H9 (cell line): ENCODE data around the gene CTRL. TPM values are rescaled to one million over a fixed set of nuclear protein-coding genes. Genes with fewer than 3 reads are reported as not detected.
A peak's percentile ranks its signal among the peaks of the same experiment; 100 is the strongest.
"Not testable (repeated sequence)": the region's sequence is repeated elsewhere in the genome, so short reads cannot be mapped to it uniquely, and the experiment has no call there.

Experiments used
- DNase-seq: peaks from one replicate; pipeline ENCODE4 v3.0.0-alpha.2; 2017
- H2AFZ ChIP-seq: one replicate; pipeline ENCODE4 v1.6.1; 2013; ENCODE audit warnings: mild to moderate bottlenecking, low read length, control low read depth, moderate library complexity
- H2AK5ac ChIP-seq: 2 replicates; pipeline ENCODE4 v1.6.1; 2013; ENCODE audit warnings: low read length, control low read depth, mixed read lengths; ENCODE audit not compliant: insufficient read length
- H2BK120ac ChIP-seq: one replicate; pipeline ENCODE4 v1.6.1; 2013; ENCODE audit warnings: low read depth, mild to moderate bottlenecking, low read length, control low read depth, inconsistent platforms; ENCODE audit not compliant: poor library complexity, severe bottlenecking
- H2BK12ac ChIP-seq: 2 replicates; pipeline ENCODE4 v1.6.1; 2013; ENCODE audit warnings: low read length, control low read depth, mixed read lengths, low read depth; ENCODE audit not compliant: insufficient read length
- H2BK15ac ChIP-seq: 2 replicates; pipeline ENCODE4 v1.6.1; 2013; ENCODE audit warnings: low read depth, low read length, control low read depth
- H2BK20ac ChIP-seq: one replicate; pipeline ENCODE4 v1.6.1; 2013; ENCODE audit warnings: low read depth, mild to moderate bottlenecking, low read length, control low read depth, inconsistent platforms; ENCODE audit not compliant: poor library complexity, severe bottlenecking
- H2BK5ac ChIP-seq: 2 replicates; pipeline ENCODE4 v1.6.1; 2013; ENCODE audit warnings: low read length, control low read depth, mixed read lengths; ENCODE audit not compliant: insufficient read length
- H3K14ac ChIP-seq: 2 replicates; pipeline ENCODE4 v1.6.1; 2013; ENCODE audit warnings: low read length, control low read depth; ENCODE audit not compliant: insufficient read depth
- H3K18ac ChIP-seq: 2 replicates; pipeline ENCODE4 v1.6.1; 2013; ENCODE audit warnings: low read depth, mild to moderate bottlenecking, mixed read lengths, low read length, control low read depth; ENCODE audit not compliant: insufficient read length
- H3K23ac ChIP-seq: 2 replicates; pipeline ENCODE4 v1.6.1; 2013; ENCODE audit warnings: low read length, control low read depth, mixed read lengths, low read depth; ENCODE audit not compliant: insufficient read length
- H3K23me2 ChIP-seq: 2 replicates; pipeline ENCODE4 v1.6.1; 2013; ENCODE audit warnings: low read depth, mild to moderate bottlenecking, mixed read lengths, low read length, control low read depth; ENCODE audit not compliant: insufficient read length, poor library complexity, severe bottlenecking
- H3K27ac ChIP-seq: 2 replicates; pipeline ENCODE4 v1.5.1; 2013; ENCODE audit warnings: low read length, control low read depth, mixed read lengths, low read depth; ENCODE audit not compliant: insufficient read length
- H3K27me3 ChIP-seq: 2 replicates; pipeline ENCODE4 v1.6.1; 2013; ENCODE audit warnings: low read length, control low read depth, inconsistent platforms; ENCODE audit not compliant: insufficient read depth
- H3K4ac ChIP-seq: 2 replicates; pipeline ENCODE4 v1.6.1; 2013; ENCODE audit warnings: low read depth, mild to moderate bottlenecking, control low read depth, inconsistent platforms, low read length, moderate library complexity
- H3K4me1 ChIP-seq: 2 replicates; pipeline ENCODE4 v1.6.1; 2013; ENCODE audit warnings: low read length, control low read depth, inconsistent platforms; ENCODE audit not compliant: insufficient read depth
- H3K4me2 ChIP-seq: 2 replicates; pipeline ENCODE4 v1.6.1; 2013; ENCODE audit warnings: low read length, control low read depth, mixed read lengths; ENCODE audit not compliant: insufficient read length, insufficient read depth
- H3K56ac ChIP-seq: 2 replicates; pipeline ENCODE4 v1.6.1; 2013; ENCODE audit warnings: low read depth, mild to moderate bottlenecking, mixed read lengths, low read length, control low read depth; ENCODE audit not compliant: insufficient read length
- H3K79me1 ChIP-seq: 2 replicates; pipeline ENCODE4 v1.6.1; 2013; ENCODE audit warnings: low read depth, mild to moderate bottlenecking, moderate library complexity, low read length, control low read depth, inconsistent platforms; ENCODE audit not compliant: insufficient read depth, poor library complexity, severe bottlenecking
- H3K79me2 ChIP-seq: 2 replicates; pipeline ENCODE4 v1.6.1; 2013; ENCODE audit warnings: low read length, control low read depth, inconsistent platforms; ENCODE audit not compliant: insufficient read depth
- H3K9ac ChIP-seq: 2 replicates; pipeline ENCODE4 v1.6.1; 2013; ENCODE audit warnings: low read length, control low read depth, mixed read lengths; ENCODE audit not compliant: insufficient read length; ENCODE audit errors: extremely low read depth
- H3K9me3 ChIP-seq: one replicate; pipeline ENCODE4 v1.6.1; 2013; ENCODE audit warnings: low read depth, low read length, inconsistent platforms; ENCODE audit not compliant: control insufficient read depth
- H3T11ph ChIP-seq: one replicate; pipeline ENCODE4 v1.6.1; 2013; ENCODE audit warnings: mild to moderate bottlenecking, low read length, control low read depth, inconsistent platforms
- H4K20me1 ChIP-seq: one replicate; pipeline ENCODE4 v1.6.1; 2013; ENCODE audit not compliant: control insufficient read depth, insufficient read length, insufficient read depth
- H4K5ac ChIP-seq: 2 replicates; pipeline ENCODE4 v1.6.1; 2013; ENCODE audit warnings: low read depth, mild to moderate bottlenecking, mixed read lengths, low read length, control low read depth; ENCODE audit not compliant: insufficient read length
- H4K8ac ChIP-seq: replicated peaks from 2 replicates; pipeline ENCODE4 v1.6.1; 2013; ENCODE audit warnings: low read length, control low read depth, mixed read lengths, low read depth; ENCODE audit not compliant: insufficient read length
- H4K91ac ChIP-seq: 2 replicates; pipeline ENCODE4 v1.6.1; 2013; ENCODE audit warnings: low read depth, mild to moderate bottlenecking, moderate library complexity, mixed read lengths, low read length, control low read depth; ENCODE audit not compliant: insufficient read length
- H3K27ac Mint-ChIP-seq, 3 experiments: 2 replicates in 2 of 3; 3 replicates in 1 of 3; pipeline ENCODE4 v1.8.0; 2020 to 2021; ENCODE audit warnings: mixed read lengths in 3 of 3, mild to moderate bottlenecking in 1 of 3, moderate library complexity in 1 of 3
- H3K27me3 Mint-ChIP-seq: 2 replicates; pipeline ENCODE4 v1.8.0; 2021; ENCODE audit warnings: low read depth, mild to moderate bottlenecking, moderate library complexity, mixed read lengths
- H3K36me3 Mint-ChIP-seq, 3 experiments: 2 replicates in 2 of 3; 3 replicates in 1 of 3; pipeline ENCODE4 v1.8.0; 2020 to 2021; ENCODE audit warnings: low read depth in 3 of 3, mixed read lengths in 3 of 3; ENCODE audit not compliant: insufficient read depth in 1 of 3
- H3K4me1 Mint-ChIP-seq, 2 experiments: 2 replicates each; pipeline ENCODE4 v1.8.0; 2020; ENCODE audit warnings: mixed read lengths in 2 of 2
- H3K4me3 Mint-ChIP-seq, 2 experiments: 2 replicates in 1 of 2; 3 replicates in 1 of 2; pipeline ENCODE4 v1.8.0; 2020 to 2021; ENCODE audit warnings: mild to moderate bottlenecking in 2 of 2, mixed read lengths in 2 of 2, moderate library complexity in 1 of 2
- H3K9me3 Mint-ChIP-seq, 2 experiments: 2 replicates in 1 of 2; 3 replicates in 1 of 2; pipeline ENCODE4 v1.8.0; 2020; ENCODE audit warnings: mild to moderate bottlenecking in 2 of 2, mixed read lengths in 2 of 2, moderate library complexity in 1 of 2
- WGBS: extraction: QIAGEN DNeasy Blood & Tissue Kit; methylation state at CpG from one replicate; pipeline ENCODE4 v1.1.7; 2013; ENCODE audit warnings: missing lambda C conversion rate, low lambda C conversion rate, mixed read lengths; ENCODE audit not compliant: insufficient read length; ENCODE audit errors: extremely low coverage; 5-methylcytosine and 5-hydroxymethylcytosine counted together
- total RNA-seq: library from RNA; stranded (reverse); gene quantifications from 2 replicates; pipeline ENCODE4 v1.2.1, GENCODE V29; 2021
- TF ChIP-seq, protein P1 (sequence below): fragments of 200-600 bp; sonication (generic); conservative IDR thresholded peaks from 3 replicates; pipeline ENCODE4 v1.8.0; 2021; ENCODE audit warnings: antibody characterized with exemption, mild to moderate bottlenecking

The CTRL gene
- total RNA-seq, 1 experiment from 2014 or later = 2.7 TPM

- peak overlapping the region in 2 of 3 experiments; percentile 45 to 88; a peak in 4 of 7 replicates for H3K27ac Mint-ChIP-seq
- Histone ChIP-seq H3K56ac (no peak overlapping the region), H3T11ph (no peak overlapping the region), H3K4me2 (no peak overlapping the region), H2BK120ac (no peak overlapping the region), H4K91ac (no peak overlapping the region), H4K8ac (no peak overlapping the region), H3K4ac (no peak overlapping the region), H3K9ac (no peak overlapping the region), H3K18ac (no peak overlapping the region), H3K79me2 (no peaks in the 10 kb centered on the region), H2AK5ac (no peak overlapping the region), H2BK15ac (no peak overlapping the region), H3K23ac (no peak overlapping the region), H3K27ac (no peak overlapping the region), H2BK12ac (no peak overlapping the region), H3K4me1 (peaks cover 7% of the 10 kb centered on the region; the same call in 1 of the 2 replicates), H4K5ac (no peak overlapping the region), H3K9me3 (no peaks in the 10 kb centered on the region), H3K27me3 (no peaks in the 10 kb centered on the region), H2BK20ac (no peak overlapping the region), H2BK5ac (no peak overlapping the region), H2AFZ (no peak overlapping the region), H3K23me2 (no peaks in the 10 kb centered on the region), H3K14ac (no peak overlapping the region), H4K20me1 (no peaks in the 10 kb centered on the region), H3K79me1 (no peaks in the 10 kb centered on the region)
- H3K4me1 Mint-ChIP-seq = peaks cover 12 to 23% of the 10 kb centered on the region in 2 experiments
- WGBS = no CpG with 5 or more reads among the region's 7 CpGs
- H3K4me3 Mint-ChIP-seq = no peak overlapping the region
- peaks cover 5 to 29% (median 8%) of the 10 kb centered on the region in 3 experiments; a peak in 6 of 7 replicates for H3K36me3 Mint-ChIP-seq
- DNase-seq = no peak
- H3K9me3 Mint-ChIP-seq = no peaks in the 10 kb centered on the region
- TF ChIP-seq, protein P1, sequence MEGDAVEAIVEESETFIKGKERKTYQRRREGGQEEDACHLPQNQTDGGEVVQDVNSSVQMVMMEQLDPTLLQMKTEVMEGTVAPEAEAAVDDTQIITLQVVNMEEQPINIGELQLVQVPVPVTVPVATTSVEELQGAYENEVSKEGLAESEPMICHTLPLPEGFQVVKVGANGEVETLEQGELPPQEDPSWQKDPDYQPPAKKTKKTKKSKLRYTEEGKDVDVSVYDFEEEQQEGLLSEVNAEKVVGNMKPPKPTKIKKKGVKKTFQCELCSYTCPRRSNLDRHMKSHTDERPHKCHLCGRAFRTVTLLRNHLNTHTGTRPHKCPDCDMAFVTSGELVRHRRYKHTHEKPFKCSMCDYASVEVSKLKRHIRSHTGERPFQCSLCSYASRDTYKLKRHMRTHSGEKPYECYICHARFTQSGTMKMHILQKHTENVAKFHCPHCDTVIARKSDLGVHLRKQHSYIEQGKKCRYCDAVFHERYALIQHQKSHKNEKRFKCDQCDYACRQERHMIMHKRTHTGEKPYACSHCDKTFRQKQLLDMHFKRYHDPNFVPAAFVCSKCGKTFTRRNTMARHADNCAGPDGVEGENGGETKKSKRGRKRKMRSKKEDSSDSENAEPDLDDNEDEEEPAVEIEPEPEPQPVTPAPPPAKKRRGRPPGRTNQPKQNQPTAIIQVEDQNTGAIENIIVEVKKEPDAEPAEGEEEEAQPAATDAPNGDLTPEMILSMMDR = no peak
- no peaks in the 10 kb centered on the region; the same call in 1 of the 2 replicates for H3K27me3 Mint-ChIP-seq
These were observed 15.6 kb downstream of the CTRL start for GRCh38 chr16:67915831-67916723.

DNA sequence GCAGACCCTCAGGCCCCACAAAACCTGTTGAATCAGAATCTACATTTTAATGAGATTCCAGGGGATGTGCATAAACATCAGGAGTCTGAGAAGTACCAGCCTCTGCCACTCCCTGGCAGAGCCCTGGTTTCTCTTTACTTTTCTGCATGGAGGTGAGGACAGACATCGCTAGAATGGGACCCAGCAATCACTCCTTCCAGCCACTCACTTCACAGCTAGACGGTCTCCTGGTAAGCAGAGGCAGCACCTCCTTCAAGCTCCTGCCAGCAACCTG lies 16.2 kb downstream of the CTRL start:
- H3K4me2 ChIP-seq, H3K4ac ChIP-seq, H4K91ac ChIP-seq, H2BK120ac ChIP-seq, H3K9ac ChIP-seq, H3K9me3 ChIP-seq, H3K18ac ChIP-seq, H3K79me1 ChIP-seq, H3K4me1 ChIP-seq, H2AFZ ChIP-seq, H2BK12ac ChIP-seq, H3K56ac ChIP-seq, H3K79me2 ChIP-seq, H3K23me2 ChIP-seq, H3K14ac ChIP-seq, H3K27me3 ChIP-seq, H3T11ph ChIP-seq, H3K27ac ChIP-seq, H2AK5ac ChIP-seq, H4K20me1 ChIP-seq, H2BK15ac ChIP-seq, H2BK20ac ChIP-seq, H3K23ac ChIP-seq, H4K8ac ChIP-seq, H4K5ac ChIP-seq, H3K9me3 Mint-ChIP-seq, DNase-seq, H3K27me3 Mint-ChIP-seq, H2BK5ac ChIP-seq: not testable (repeated sequence)
- peak overlapping the region in 1 of 2 experiments; percentile 62; a peak in 2 of 5 replicates for H3K4me3 Mint-ChIP-seq
- H3K4me1 Mint-ChIP-seq = peaks cover 12 to 23% of the 10 kb centered on the region in 2 experiments
- WGBS = no CpG with 5 or more reads among the region's 2 CpGs
- peak overlapping the region in 1 of 3 experiments; percentile 41; a peak in 2 of 7 replicates for H3K27ac Mint-ChIP-seq
- H3K36me3 Mint-ChIP-seq = peaks cover 5 to 30% (median 8%) of the 10 kb centered on the region in 3 experiments; a peak in 6 of 7 replicates
